Upper lobe of left lung (tissue), 4 donors: Measurements from ENCODE around the gene CHD5.

ENCODE experiments used
- POLR2A ChIP-seq, 4 donors: fragments of 450-650 bp; IDR thresholded peaks; one replicate each; pipeline ENCODE4 v1.5.1; 2016 to 2017; ENCODE audit warnings: antibody characterized with exemption in 4 of 4, mild to moderate bottlenecking in 2 of 4
- TF ChIP-seq, protein P1 (sequence below), 6 experiments: fragments of 450-650 bp in 4 of 6; fragments of 200-600 bp in 2 of 6; sonication (generic) in 2 of 6; IDR thresholded peaks; one replicate each; pipeline ENCODE4 v1.5.1; 2016 to 2019; ENCODE audit warnings: antibody characterized with exemption in 6 of 6

DNA sequence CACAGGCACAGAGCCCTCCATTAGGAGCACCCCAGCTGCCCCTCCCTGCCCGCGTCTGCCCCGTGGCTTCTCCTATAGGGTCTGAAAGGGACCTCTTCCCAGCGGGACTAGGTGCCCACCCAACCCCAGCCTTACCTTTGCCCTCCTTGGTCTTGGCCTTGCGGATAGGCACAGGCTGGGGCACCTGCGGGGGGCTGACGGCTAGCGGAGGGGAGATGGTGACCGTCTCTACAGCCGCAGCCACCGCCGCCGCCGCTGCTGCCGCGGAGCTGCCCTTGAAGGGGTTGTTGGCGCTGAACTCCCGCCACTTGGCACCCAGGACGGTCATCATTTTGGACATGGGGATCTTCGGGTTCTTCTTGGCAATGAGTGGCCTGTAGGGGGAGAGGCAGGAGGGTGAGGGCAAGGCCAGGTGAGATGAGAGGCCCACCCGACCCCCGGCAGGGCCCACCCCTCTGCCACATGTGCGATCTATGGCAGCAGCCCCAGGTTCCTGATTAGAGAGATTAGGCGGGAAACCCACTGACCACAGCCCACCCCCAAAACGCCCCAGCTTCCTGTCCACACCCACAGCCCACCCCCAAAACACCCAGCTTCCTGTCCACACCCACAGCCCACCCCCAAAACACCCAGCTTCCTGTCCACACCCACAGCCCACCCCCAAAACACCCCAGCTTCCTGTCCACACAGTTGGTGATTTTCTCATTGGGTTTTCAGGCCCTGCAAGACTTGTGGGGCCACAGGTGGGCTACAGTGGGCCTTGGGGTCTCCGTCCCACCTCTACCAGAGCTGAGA is 25.4 kb downstream of the CHD5 start:
- TF ChIP-seq, protein P1, sequence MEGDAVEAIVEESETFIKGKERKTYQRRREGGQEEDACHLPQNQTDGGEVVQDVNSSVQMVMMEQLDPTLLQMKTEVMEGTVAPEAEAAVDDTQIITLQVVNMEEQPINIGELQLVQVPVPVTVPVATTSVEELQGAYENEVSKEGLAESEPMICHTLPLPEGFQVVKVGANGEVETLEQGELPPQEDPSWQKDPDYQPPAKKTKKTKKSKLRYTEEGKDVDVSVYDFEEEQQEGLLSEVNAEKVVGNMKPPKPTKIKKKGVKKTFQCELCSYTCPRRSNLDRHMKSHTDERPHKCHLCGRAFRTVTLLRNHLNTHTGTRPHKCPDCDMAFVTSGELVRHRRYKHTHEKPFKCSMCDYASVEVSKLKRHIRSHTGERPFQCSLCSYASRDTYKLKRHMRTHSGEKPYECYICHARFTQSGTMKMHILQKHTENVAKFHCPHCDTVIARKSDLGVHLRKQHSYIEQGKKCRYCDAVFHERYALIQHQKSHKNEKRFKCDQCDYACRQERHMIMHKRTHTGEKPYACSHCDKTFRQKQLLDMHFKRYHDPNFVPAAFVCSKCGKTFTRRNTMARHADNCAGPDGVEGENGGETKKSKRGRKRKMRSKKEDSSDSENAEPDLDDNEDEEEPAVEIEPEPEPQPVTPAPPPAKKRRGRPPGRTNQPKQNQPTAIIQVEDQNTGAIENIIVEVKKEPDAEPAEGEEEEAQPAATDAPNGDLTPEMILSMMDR (IDR thresholded peaks at IDR 0.05) = no peak
- TF ChIP-seq POLR2A (IDR thresholded peaks at IDR 0.05) = no peak
